ENCODE results near the gene SEMA3C.

Gene SEMA3C

DNA sequence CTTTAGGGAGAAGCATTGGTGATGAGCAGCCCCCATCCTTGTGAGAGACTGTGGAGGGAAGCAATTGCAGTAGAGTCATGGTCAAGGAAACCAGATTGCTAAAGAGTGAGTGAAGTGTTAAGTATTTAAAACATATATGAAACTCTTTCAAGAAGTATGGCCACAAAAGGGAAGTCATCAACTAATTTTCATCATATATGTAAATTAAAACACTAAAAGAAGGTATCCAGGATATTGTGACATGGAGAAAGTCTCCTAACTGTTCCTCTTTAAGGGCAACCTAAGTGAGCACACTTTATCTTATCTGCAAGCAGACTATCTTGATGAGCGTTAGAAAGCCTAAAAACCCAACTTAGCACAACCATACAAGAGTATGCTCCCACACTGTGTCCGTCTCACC lies 210.7 kb downstream of the SEMA3C start:
- no peaks in the 10 kb centered on the region for H3K4me1 ChIP-seq
- H3K27ac ChIP-seq: no peak overlapping the region
- H3K36me3 ChIP-seq (ENCODE audit: control insufficient read depth, insufficient read depth, low read length): no peaks in the 10 kb centered on the region
- no peaks in the 10 kb centered on the region for H3K27me3 ChIP-seq (ENCODE audit: control insufficient read depth, insufficient read depth, low read length)
- no peak overlapping the region for H3K4me3 ChIP-seq (ENCODE audit: low read depth, low read length)
- H2AFZ ChIP-seq: no peak overlapping the region
- H3K9me3 ChIP-seq (ENCODE audit: control insufficient read depth, low read length): no peaks in the 10 kb centered on the region
- no peaks in the 10 kb centered on the region for H3K79me2 ChIP-seq
- H3K4me2 ChIP-seq (ENCODE audit: low read length): no peak overlapping the region
- TF ChIP-seq CTCF (IDR thresholded peaks at IDR 0.05): no peak
- H3K9ac ChIP-seq: no peak overlapping the region

GRCh38 chr7:80707318-80707717 lies 211.5 kb downstream of the SEMA3C start:
- H3K9me3 ChIP-seq (ENCODE audit: control insufficient read depth, low read length): no peaks in the 10 kb centered on the region
- no peak overlapping the region for H2AFZ ChIP-seq
- no peak overlapping the region for H3K4me3 ChIP-seq (ENCODE audit: low read depth, low read length)
- H3K4me1 ChIP-seq: no peaks in the 10 kb centered on the region
- H3K4me2 ChIP-seq (ENCODE audit: low read length): no peak overlapping the region
- no peak for TF ChIP-seq CTCF (IDR thresholded peaks at IDR 0.05)
- H3K36me3 ChIP-seq (ENCODE audit: control insufficient read depth, insufficient read depth, low read length): no peaks in the 10 kb centered on the region
- H3K27me3 ChIP-seq (ENCODE audit: control insufficient read depth, insufficient read depth, low read length): no peaks in the 10 kb centered on the region
- H3K79me2 ChIP-seq: no peaks in the 10 kb centered on the region
- H3K9ac ChIP-seq: no peak overlapping the region
- H3K27ac ChIP-seq: no peak overlapping the region

DNA sequence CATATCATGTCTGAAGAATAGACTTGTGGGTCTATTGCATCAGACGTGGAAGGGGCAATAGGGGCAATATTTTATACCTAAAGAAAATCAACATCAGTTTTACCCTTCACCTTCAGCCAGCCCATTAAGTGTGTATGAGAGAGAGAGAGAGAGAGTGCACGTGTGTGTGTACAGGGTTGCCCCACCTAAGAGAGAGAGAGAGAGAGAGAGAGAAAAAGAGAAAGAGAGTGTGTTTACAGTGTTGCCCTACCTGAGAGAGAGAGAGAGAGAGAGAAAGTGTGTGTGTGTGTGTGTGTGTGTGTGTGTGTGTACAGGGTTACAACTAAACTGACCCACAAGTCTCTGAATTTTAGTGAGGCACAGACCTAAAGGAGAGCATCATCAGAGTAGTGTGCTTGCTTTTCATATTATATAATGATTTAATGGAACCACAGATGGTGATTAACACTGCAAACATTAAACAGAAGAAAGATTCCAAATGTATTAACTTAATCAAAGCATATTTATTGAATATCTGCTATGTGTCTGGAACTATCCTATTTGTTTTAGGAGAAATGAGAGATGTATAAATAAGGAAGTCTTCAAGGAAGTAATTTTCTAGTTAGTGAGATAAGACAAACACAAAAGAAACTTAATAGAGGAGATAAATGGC lies 213.6 kb downstream of the SEMA3C start:
- no peak overlapping the region for H2AFZ ChIP-seq

DNA sequence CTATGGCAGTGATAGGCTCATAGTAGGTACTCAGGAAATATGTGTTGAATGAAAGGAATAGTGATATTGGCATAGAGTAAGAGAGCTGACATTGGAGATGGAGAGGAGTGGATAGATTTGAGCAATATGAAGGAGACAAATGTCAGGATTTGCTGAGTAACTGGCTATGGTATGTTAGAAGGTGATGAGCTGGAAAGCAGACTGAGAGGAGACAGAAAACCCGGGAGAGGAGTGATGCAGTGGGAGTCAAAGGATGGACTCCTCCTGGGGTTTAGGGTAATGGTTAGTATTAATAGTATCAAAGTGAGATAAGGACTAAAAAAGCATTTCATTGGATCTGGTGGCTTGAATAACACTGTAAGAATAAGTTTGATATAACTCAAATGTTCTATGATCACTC lies 215.6 kb downstream of the SEMA3C start:
- no peaks in the 10 kb centered on the region for H3K4me1 ChIP-seq
- no peak overlapping the region for H3K9ac ChIP-seq
- no peaks in the 10 kb centered on the region for H3K27me3 ChIP-seq (ENCODE audit: control insufficient read depth, insufficient read depth, low read length)
- H3K9me3 ChIP-seq (ENCODE audit: control insufficient read depth, low read length): no peaks in the 10 kb centered on the region
- TF ChIP-seq CTCF (IDR thresholded peaks at IDR 0.05): no peak
- H3K4me2 ChIP-seq (ENCODE audit: low read length): no peak overlapping the region
- no peaks in the 10 kb centered on the region for H3K36me3 ChIP-seq (ENCODE audit: control insufficient read depth, insufficient read depth, low read length)
- no peaks in the 10 kb centered on the region for H3K79me2 ChIP-seq
- no peak overlapping the region for H3K4me3 ChIP-seq (ENCODE audit: low read depth, low read length)
- no peak overlapping the region for H2AFZ ChIP-seq
- no peak overlapping the region for H3K27ac ChIP-seq

More for the DNA sequence above, 213.6 kb downstream of the SEMA3C start:
- Histone ChIP-seq H3K27ac (no peak overlapping the region), H3K9ac (no peak overlapping the region), H3K9me3 (ENCODE audit: control insufficient read depth, low read length) (no peaks in the 10 kb centered on the region), H3K36me3 (ENCODE audit: control insufficient read depth, insufficient read depth, low read length) (no peaks in the 10 kb centered on the region), H3K4me3 (ENCODE audit: low read depth, low read length) (no peak overlapping the region), H3K27me3 (ENCODE audit: control insufficient read depth, insufficient read depth, low read length) (no peaks in the 10 kb centered on the region), H3K4me2 (ENCODE audit: low read length) (no peak overlapping the region), H3K79me2 (no peaks in the 10 kb centered on the region), H3K4me1 (no peaks in the 10 kb centered on the region)
- no peak for TF ChIP-seq CTCF (IDR thresholded peaks at IDR 0.05)

GRCh38 chr7:80699721-80700256 lies 219.1 kb downstream of the SEMA3C start:
- Histone ChIP-seq H3K27me3 (ENCODE audit: control insufficient read depth, insufficient read depth, low read length) (no peaks in the 10 kb centered on the region), H3K9ac (no peak overlapping the region), H3K79me2 (no peaks in the 10 kb centered on the region), H3K27ac (no peak overlapping the region), H3K36me3 (ENCODE audit: control insufficient read depth, insufficient read depth, low read length) (no peaks in the 10 kb centered on the region), H3K4me3 (ENCODE audit: low read depth, low read length) (no peak overlapping the region), H3K9me3 (ENCODE audit: control insufficient read depth, low read length) (no peaks in the 10 kb centered on the region), H2AFZ (no peak overlapping the region), H3K4me1 (no peaks in the 10 kb centered on the region), H3K4me2 (ENCODE audit: low read length) (no peak overlapping the region)
- no peak for TF ChIP-seq CTCF (IDR thresholded peaks at IDR 0.05)

Data from parathyroid adenoma (tissue), 2 donors.